Trophoblast cell (in vitro differentiated cells and primary cell): ENCODE results near the gene FBRSL1.

Source experiments
- DNase-seq, 2 donors: peaks; one replicate each; pipeline ENCODE4 v3.0.0-alpha.2; 2016
- H2AFZ ChIP-seq: 2 replicates; pipeline ENCODE4 v1.6.1; 2013; ENCODE audit warnings: low read length, moderate library complexity, mild to moderate bottlenecking; ENCODE audit not compliant: insufficient read depth, poor library complexity
- H2AK5ac ChIP-seq: 2 replicates; pipeline ENCODE4 v1.6.1; 2013; ENCODE audit warnings: mild to moderate bottlenecking, low read length
- H2BK120ac ChIP-seq: 2 replicates; pipeline ENCODE4 v1.6.1; 2013; ENCODE audit warnings: low read length, mild to moderate bottlenecking, moderate library complexity; ENCODE audit not compliant: insufficient read depth, poor library complexity
- H2BK12ac ChIP-seq: 2 replicates; pipeline ENCODE4 v1.6.1; 2013; ENCODE audit warnings: mild to moderate bottlenecking, low read length, moderate library complexity
- H2BK5ac ChIP-seq: 2 replicates; pipeline ENCODE4 v1.6.1; 2013; ENCODE audit warnings: low read length, low read depth, moderate library complexity, mild to moderate bottlenecking; ENCODE audit not compliant: poor library complexity
- H3K14ac ChIP-seq: 2 replicates; pipeline ENCODE4 v1.6.1; 2013; ENCODE audit warnings: mild to moderate bottlenecking, low read length
- H3K18ac ChIP-seq: 2 replicates; pipeline ENCODE4 v1.6.1; 2013; ENCODE audit warnings: mild to moderate bottlenecking, low read length
- H3K23ac ChIP-seq: 2 replicates; pipeline ENCODE4 v1.6.1; 2013; ENCODE audit warnings: low read length
- H3K27ac ChIP-seq: 2 replicates; pipeline ENCODE4 v1.5.1; 2013; ENCODE audit warnings: low read depth, mild to moderate bottlenecking, inconsistent platforms, low read length, moderate library complexity
- H3K27me3 ChIP-seq: 2 replicates; pipeline ENCODE4 v1.6.1; 2013; ENCODE audit warnings: inconsistent platforms, mild to moderate bottlenecking, low read length, moderate library complexity; ENCODE audit not compliant: insufficient read depth
- H3K36me3 ChIP-seq, 2 experiments: 1 replicate in 1 of 2; 2 replicates in 1 of 2; pipeline ENCODE4 v1.6.1; 2013; ENCODE audit warnings: low read length in 2 of 2, mild to moderate bottlenecking in 2 of 2, moderate library complexity in 1 of 2; ENCODE audit not compliant: insufficient read depth in 2 of 2, control insufficient read depth in 1 of 2
- H3K4ac ChIP-seq: 2 replicates; pipeline ENCODE4 v1.6.1; 2013; ENCODE audit warnings: low read depth, mild to moderate bottlenecking, low read length, moderate library complexity
- H3K4me1 ChIP-seq, 2 experiments: 1 replicate in 1 of 2; 2 replicates in 1 of 2; pipeline ENCODE4 v1.6.1; 2013; ENCODE audit warnings: low read length in 2 of 2, mild to moderate bottlenecking in 2 of 2, moderate library complexity in 1 of 2; ENCODE audit not compliant: insufficient read depth in 2 of 2, control insufficient read depth in 1 of 2
- H3K4me2 ChIP-seq: 2 replicates; pipeline ENCODE4 v1.6.1; 2013; ENCODE audit warnings: inconsistent platforms, mild to moderate bottlenecking, low read length, moderate library complexity
- H3K4me3 ChIP-seq: 2 replicates; pipeline ENCODE4 v1.5.1; 2013; ENCODE audit warnings: mild to moderate bottlenecking, low read depth, low read length, inconsistent platforms
- H3K79me1 ChIP-seq: one replicate; pipeline ENCODE4 v1.6.1; 2013; ENCODE audit warnings: low read length
- H3K79me2 ChIP-seq: 2 replicates; pipeline ENCODE4 v1.6.1; 2013; ENCODE audit warnings: low read length, mild to moderate bottlenecking; ENCODE audit not compliant: control insufficient read depth, insufficient read depth, poor library complexity
- H3K9ac ChIP-seq: 2 replicates; pipeline ENCODE4 v1.6.1; 2013; ENCODE audit warnings: mild to moderate bottlenecking, low read length
- H3K9me3 ChIP-seq: 2 replicates; pipeline ENCODE4 v1.6.1; 2013; ENCODE audit warnings: low read depth, mild to moderate bottlenecking, control low read depth, inconsistent platforms, low read length; ENCODE audit not compliant: insufficient read depth
- H4K12ac ChIP-seq: 2 replicates; pipeline ENCODE4 v1.6.1; 2013; ENCODE audit warnings: low read depth, mild to moderate bottlenecking, low read length, moderate library complexity
- H4K8ac ChIP-seq: 2 replicates; pipeline ENCODE4 v1.6.1; 2013; ENCODE audit warnings: low read depth, mild to moderate bottlenecking, low read length, moderate library complexity
- H4K91ac ChIP-seq: one replicate; pipeline ENCODE4 v1.6.1; 2013; ENCODE audit warnings: low read depth, mild to moderate bottlenecking, low read length, moderate library complexity
- WGBS: extraction: QIAGEN DNeasy Blood & Tissue Kit; methylation state at CpG from one replicate; pipeline ENCODE4 v1.1.7; 2013; ENCODE audit warnings: missing lambda C conversion rate; ENCODE audit not compliant: insufficient read length, insufficient coverage; ENCODE audit errors: extremely low coverage; 5-methylcytosine and 5-hydroxymethylcytosine counted together

The FBRSL1 gene

DNA sequence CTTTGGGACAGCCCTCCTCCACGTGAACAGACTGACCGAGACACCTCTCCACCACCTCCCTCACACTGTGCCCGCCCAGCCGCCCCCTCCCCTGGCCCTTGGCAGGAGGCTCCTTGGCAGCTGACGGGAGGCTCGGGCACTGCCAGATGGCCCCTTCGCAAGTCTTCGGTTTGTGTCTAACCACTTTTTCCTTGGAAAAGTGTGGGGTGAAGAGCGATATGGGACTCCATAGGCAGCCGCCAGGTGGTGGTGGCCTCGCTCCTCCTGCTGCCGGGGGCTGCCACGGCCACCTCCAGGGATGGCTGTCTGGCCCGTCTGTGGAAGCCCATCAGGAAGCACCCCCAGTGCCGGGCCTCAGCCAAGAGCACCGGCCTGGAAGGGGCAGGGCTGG, 61.7 kb downstream of the FBRSL1 start:
- Histone ChIP-seq H4K8ac (no peak overlapping the region), H3K9ac (no peak overlapping the region), H3K27me3 (peaks cover 5% of the 10 kb centered on the region), H3K18ac (no peak overlapping the region), H3K4me2 (no peak overlapping the region), H2AK5ac (no peak overlapping the region), H3K23ac (no peak overlapping the region), H3K9me3 (no peaks in the 10 kb centered on the region), H3K79me2 (no peaks in the 10 kb centered on the region), H2BK12ac (no peak overlapping the region), H2BK120ac (no peak overlapping the region), H2BK5ac (no peak overlapping the region), H3K27ac (no peak overlapping the region), H4K91ac (no peak overlapping the region), H3K14ac (no peak overlapping the region), H3K36me3 (peaks cover 11 to 14% of the 10 kb centered on the region in 2 experiments), H3K4ac (no peak overlapping the region), H4K12ac (no peak overlapping the region), H3K79me1 (no peaks in the 10 kb centered on the region), H3K4me3 (no peak overlapping the region), H3K4me1 (no peaks in the 10 kb centered on the region), H2AFZ (no peak overlapping the region)
- WGBS, result no CpG with 5 or more reads among the region's 16 CpGs
- DNase-seq, result no peak

DNA sequence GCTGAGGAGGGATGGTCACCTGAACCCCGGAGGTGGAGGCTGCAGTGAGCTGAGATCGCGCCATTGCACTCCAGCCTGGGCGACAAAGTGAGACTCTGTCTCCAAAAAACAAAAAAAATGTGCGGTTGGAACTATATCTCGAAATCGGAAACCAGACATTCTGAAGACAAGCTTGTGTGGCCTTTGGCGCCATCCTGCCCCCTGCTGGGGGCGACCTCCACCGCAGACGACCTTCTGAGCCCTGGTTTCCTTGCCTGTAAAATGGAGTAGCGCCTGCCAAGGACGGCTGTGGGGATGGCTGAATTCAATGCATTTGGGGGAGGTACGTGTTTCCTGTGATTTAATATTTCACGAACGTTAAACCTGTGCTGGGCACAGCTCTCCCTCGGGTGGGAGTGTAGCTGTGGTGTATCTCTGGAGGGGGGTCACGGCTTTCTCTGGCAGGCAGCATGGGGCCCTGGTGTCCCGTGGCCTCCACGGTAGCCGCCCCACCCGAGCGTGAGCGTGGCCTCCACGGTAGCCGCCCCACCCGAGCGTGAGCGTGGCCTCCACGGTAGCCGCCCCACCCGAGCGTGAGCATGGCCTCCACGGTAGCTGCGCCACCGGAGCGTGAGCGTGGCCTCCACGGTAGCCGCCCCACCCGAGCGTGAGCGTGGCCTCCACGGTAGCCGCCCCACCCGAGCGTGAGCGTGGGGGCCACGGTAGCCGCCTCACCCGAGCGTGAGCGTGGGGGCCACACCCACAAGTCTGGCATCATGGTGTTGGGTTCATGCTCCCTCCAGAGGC, 65.1 kb downstream of the FBRSL1 start:
- H3K9ac ChIP-seq, result no peak overlapping the region
- no peak overlapping the region for H4K91ac ChIP-seq
- H2AK5ac ChIP-seq, result no peak overlapping the region
- H3K79me1 ChIP-seq, result peaks cover 4% of the 10 kb centered on the region
- DNase-seq, result peak; percentile 31 to 62
- H2BK120ac ChIP-seq, result no peak overlapping the region
- WGBS, result no CpG with 5 or more reads among the region's 53 CpGs
- H3K4ac ChIP-seq, result no peak overlapping the region
- no peak overlapping the region for H2AFZ ChIP-seq
- peaks cover 1% of the 10 kb centered on the region for H3K79me2 ChIP-seq
- no peak overlapping the region for H3K27ac ChIP-seq
- no peak overlapping the region for H3K4me2 ChIP-seq
- peaks cover 0 to 3% of the 10 kb centered on the region in 2 experiments for H3K4me1 ChIP-seq
- peaks cover 8 to 9% of the 10 kb centered on the region in 2 experiments for H3K36me3 ChIP-seq
- no peak overlapping the region for H3K14ac ChIP-seq
- no peak overlapping the region for H3K23ac ChIP-seq
- no peak overlapping the region for H4K12ac ChIP-seq
- peaks cover 5% of the 10 kb centered on the region for H3K9me3 ChIP-seq
- no peak overlapping the region for H2BK12ac ChIP-seq
- no peak overlapping the region for H4K8ac ChIP-seq
- no peak overlapping the region for H2BK5ac ChIP-seq
- H3K27me3 ChIP-seq, result peaks cover 2% of the 10 kb centered on the region
- H3K4me3 ChIP-seq, result no peak overlapping the region
- no peak overlapping the region for H3K18ac ChIP-seq

DNA sequence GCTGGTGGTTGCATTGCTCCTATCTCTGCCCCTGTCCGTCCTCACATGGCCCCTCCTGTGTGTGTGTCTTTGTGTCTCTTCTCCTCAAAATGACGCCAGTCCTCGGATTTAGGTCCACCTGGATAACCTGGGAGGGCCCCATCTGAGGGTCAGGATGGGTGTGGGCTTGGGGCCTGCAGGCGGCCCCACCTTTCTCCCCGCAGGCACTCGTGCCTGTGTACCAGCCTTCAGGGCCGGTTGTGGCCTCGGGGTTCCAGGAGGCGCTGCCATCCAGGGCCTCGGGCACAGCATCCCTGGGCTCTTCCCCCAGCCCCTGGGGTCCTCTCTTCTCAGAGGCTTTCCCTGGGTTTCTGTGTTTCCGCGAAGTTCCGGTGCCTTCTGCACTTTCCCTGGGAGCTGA, 65.7 kb downstream of the FBRSL1 start:
- no peak for DNase-seq
- no CpG with 5 or more reads among the region's 13 CpGs for WGBS
- no peak overlapping the region for H2AK5ac ChIP-seq

DNA sequence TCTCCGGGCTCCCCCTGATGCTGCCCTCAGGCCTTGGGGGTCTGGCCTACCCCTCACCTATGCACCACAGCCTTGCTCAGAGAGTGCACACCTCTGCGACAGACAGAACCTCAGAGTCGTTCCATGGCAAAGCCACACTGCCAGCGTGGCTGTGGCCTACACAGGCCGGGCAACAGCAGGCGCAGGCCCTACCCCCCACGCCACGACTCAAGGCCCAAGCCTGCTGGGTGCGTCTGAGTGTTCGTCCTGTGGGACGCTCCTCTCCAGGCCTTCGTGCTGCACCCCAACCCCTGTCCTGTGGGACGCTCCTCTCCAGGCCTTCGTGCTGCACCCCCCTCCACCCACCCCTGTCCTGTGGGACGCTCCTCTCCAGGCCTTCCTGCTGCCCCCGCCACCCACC, 66.3 kb downstream of the FBRSL1 start:
- H4K12ac ChIP-seq, result no peak overlapping the region
- peaks cover 9% of the 10 kb centered on the region for H3K79me1 ChIP-seq
- H3K23ac ChIP-seq, result no peak overlapping the region
- no peak overlapping the region for H2AK5ac ChIP-seq
- H3K79me2 ChIP-seq, result peaks cover 6% of the 10 kb centered on the region
- DNase-seq, result no peak
- WGBS, result no CpG with 5 or more reads among the region's 16 CpGs
- H3K9ac ChIP-seq, result no peak overlapping the region
- peaks cover 6 to 7% of the 10 kb centered on the region in 2 experiments for H3K4me1 ChIP-seq
- no peak overlapping the region for H2BK120ac ChIP-seq
- no peak overlapping the region for H2BK5ac ChIP-seq
- no peak overlapping the region for H3K4me3 ChIP-seq
- H3K9me3 ChIP-seq, result peaks cover 5% of the 10 kb centered on the region
- H4K91ac ChIP-seq, result no peak overlapping the region
- H3K27ac ChIP-seq, result no peak overlapping the region
- H2AFZ ChIP-seq, result no peak overlapping the region
- H4K8ac ChIP-seq, result no peak overlapping the region
- no peak overlapping the region for H3K4ac ChIP-seq
- H3K36me3 ChIP-seq, result peaks cover 8% of the 10 kb centered on the region in 2 experiments
- H3K4me2 ChIP-seq, result no peak overlapping the region
- no peak overlapping the region for H3K14ac ChIP-seq
- H3K18ac ChIP-seq, result no peak overlapping the region
- no peaks in the 10 kb centered on the region for H3K27me3 ChIP-seq
- no peak overlapping the region for H2BK12ac ChIP-seq

More for the DNA sequence above, 65.7 kb downstream of the FBRSL1 start:
- Histone ChIP-seq H4K91ac (no peak overlapping the region), H4K8ac (no peak overlapping the region), H3K9ac (no peak overlapping the region), H2BK5ac (no peak overlapping the region), H3K4me1 (peaks cover 2 to 5% of the 10 kb centered on the region in 2 experiments), H4K12ac (no peak overlapping the region), H3K14ac (no peak overlapping the region), H3K27ac (no peak overlapping the region), H3K79me2 (peaks cover 5% of the 10 kb centered on the region), H2BK12ac (no peak overlapping the region), H2AFZ (no peak overlapping the region), H3K4me3 (no peak overlapping the region), H3K4ac (no peak overlapping the region), H3K18ac (no peak overlapping the region), H3K36me3 (peaks cover 8 to 9% of the 10 kb centered on the region in 2 experiments), H2BK120ac (no peak overlapping the region), H3K27me3 (no peaks in the 10 kb centered on the region), H3K4me2 (no peak overlapping the region), H3K23ac (no peak overlapping the region), H3K79me1 (peaks cover 9% of the 10 kb centered on the region), H3K9me3 (peaks cover 5% of the 10 kb centered on the region)
